Stimulated activated CD4-positive, alpha-beta T cell treated with anti-CD3 and anti-CD28 coated beads, Interleukin-4, amount 100 ng/mL, for 1 hour (primary cell): ENCODE measurements around the gene ZSCAN30.
"Not testable (repeated sequence)": the region's sequence is repeated elsewhere in the genome, so short reads cannot be mapped to it uniquely, and the experiment has no call there.

ENCODE experiments used
- DNase-seq: peaks from one replicate; pipeline ENCODE4 v3.0.0-alpha.2; 2020

ZSCAN30 gene

DNA sequence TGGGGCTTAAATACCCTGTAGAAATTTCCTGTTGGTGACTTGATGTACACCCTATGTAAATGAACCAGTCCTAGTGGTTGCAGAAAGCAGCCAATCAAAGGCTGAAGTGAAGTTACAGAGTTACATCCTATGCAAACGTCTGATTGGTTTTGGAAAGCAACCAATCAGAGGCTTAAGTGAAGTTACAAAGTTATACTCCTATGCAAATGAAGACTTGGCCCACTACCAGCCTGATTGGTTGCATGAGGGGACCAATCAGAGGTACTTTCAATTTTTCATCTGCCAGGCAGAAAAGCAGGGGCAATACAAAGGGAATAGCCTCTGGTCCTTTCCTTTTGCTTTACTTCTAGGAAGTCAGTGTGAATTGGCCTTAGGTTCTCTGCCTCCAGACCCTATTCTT is 62.8 kb downstream of the ZSCAN30 start:
- DNase-seq: no peak

DNA sequence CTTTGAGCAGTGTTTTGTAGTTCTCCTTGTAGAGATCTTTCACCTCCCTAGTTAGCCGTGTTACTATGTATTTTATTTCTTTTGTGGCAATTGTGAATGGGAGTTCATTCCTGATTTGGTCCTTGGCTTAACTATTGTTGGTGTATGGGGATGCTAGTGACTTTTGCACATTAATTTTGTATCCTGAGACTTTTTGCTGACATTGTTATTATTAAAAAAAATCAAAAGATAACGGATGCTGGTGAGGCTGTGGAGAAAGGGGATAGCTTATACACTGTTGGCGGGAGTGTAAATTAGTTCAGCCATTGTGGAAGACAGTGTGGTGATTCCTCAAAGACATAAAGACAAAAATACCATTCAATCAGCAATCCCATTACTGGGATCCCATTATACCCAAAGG is 66.2 kb downstream of the ZSCAN30 start:
- no peak for DNase-seq

- no peak for DNase-seq
Measured at GRCh38 chr18:35220424-35220823, 69.6 kb downstream of the ZSCAN30 start.

GRCh38 chr18:35219331-35219730 is 70.7 kb downstream of the ZSCAN30 start:
- not testable (repeated sequence) for DNase-seq

DNA sequence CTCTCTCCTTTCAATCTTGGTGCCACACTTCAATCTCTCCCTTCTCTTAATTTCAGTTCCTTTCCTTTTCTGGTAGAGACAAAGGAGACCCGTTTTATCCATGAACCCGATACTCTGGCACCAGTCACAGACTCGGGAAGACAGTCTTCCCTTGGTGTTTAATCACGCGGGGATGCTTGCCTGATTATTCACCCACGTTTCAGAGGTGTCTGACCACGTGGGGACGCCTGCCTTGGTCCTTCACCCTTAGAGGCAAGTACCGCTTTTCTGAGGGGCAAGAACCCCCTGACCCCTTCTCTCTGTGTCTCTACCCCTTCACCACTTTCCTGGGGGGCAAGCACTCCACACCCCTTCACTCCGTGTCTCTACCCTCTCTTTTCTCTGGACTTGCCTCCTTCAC is 73.4 kb downstream of the ZSCAN30 start:
- DNase-seq: not testable (repeated sequence)

DNA sequence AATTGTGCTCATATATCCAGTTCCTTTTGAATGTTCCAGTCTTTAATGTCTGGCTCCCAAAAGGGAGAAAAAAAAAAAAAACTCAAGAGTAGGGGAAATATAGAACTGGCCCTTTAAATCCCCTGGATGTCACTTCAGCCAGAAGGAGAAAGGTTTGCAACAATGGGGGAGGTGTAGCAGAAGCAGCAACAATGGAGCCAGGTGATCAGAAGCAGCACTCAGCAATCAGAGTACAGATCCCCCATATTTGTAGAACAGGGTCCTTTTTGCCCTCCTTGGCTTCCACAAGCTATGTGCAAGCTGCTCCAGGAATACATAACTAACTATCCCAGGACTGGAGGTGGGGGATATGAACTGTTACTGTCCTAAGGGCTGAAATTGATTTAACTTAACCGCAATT is 75.0 kb downstream of the ZSCAN30 start:
- DNase-seq: no peak

DNA sequence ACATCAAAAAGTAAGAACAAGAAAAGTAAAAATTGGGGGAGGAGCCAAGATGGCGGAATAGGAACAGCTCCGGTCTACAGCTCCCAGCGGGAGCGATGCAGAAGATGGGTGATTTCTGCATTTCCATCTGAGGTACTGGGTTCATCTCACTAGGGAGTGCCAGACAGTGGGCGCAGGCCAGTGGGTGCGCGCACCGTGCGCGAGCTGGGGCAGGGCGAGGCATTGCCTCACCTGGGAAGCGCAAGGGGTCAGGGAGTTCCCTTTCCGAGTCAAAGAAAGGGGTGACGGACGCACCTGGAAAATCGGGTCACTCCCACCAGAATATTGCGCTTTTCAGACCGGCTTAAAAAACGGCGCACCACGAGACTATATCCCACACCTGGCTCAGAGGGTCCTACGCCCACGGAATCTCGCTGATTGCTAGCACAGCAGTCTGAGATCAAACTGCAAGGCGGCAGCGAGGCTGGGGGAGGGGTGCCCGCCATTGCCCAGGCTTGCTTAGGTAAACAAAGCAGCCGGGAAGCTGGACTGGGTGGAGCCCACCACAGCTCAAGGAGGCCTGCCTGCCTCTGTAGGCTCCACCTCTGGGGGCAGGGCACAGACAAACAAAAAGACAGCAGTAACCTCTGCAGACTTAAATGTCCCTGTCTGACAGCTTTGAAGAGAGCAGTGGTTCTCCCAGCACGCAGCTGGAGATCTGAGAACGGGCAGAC is 84.1 kb downstream of the ZSCAN30 start:
- not testable (repeated sequence) for DNase-seq

- no peak for DNase-seq
Measured at GRCh38 chr18:35205199-35205712, 84.8 kb downstream of the ZSCAN30 start.

- DNase-seq: no peak
Measured at GRCh38 chr18:35203067-35203466, 87.0 kb downstream of the ZSCAN30 start.

DNA sequence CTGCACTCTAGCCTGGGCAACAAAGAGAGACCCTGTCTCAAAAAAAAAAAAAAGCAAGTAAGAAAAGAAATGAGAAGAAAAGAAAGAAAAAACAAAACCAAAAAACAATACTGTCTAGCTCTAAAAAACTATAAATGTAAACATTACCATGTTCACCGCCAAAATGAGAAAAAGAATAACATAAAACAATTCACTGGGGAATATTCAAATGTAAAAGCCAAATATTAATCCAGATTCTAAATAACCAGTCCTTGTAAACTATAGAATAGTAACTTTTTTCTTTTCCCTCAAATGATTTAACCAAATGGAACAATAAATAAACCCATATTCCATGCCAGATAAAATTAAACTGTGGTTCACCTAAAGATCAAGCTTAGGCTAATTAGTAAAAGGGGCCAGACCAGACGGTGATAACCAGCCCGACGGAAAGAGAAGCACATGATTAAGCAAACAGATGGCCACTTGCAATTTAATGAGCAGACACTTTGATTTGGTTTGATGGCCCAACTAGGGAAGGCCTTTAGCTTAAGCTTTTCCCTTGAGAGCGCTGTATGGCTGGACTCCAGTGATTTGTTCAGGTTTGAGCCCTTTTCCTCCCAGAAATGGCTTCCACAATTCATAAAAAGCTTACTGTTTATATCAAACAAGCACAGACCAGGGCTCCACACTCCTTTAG is 88.6 kb downstream of the ZSCAN30 start:
- DNase-seq: no peak
